NT2/D1 (cell line): Measurements from ENCODE around the gene EN2.
A peak's percentile ranks its signal among the peaks of the same experiment; 100 is the strongest.

Experiments
- DNase-seq: peaks from one replicate; pipeline ENCODE4 v3.0.0-alpha.2; 2011; ENCODE audit warnings: low read depth, low spot score
- H3K27me3 ChIP-seq: 2 replicates; pipeline ENCODE4 v1.6.0; 2011; ENCODE audit warnings: mild to moderate bottlenecking; ENCODE audit not compliant: insufficient read length, insufficient read depth
- H3K36me3 ChIP-seq: 2 replicates; pipeline ENCODE4 v1.6.1; 2011; ENCODE audit warnings: mild to moderate bottlenecking, low read length, mixed read lengths; ENCODE audit not compliant: insufficient read depth, insufficient read length
- H3K4me1 ChIP-seq: 2 replicates; pipeline ENCODE4 v1.5.1; 2011; ENCODE audit not compliant: insufficient read depth, insufficient read length
- H3K4me3 ChIP-seq: 2 replicates; pipeline ENCODE4 v1.5.1; 2011; ENCODE audit warnings: low read depth; ENCODE audit not compliant: insufficient read length
- H3K9ac ChIP-seq: 2 replicates; pipeline ENCODE4 v1.6.0; 2011; ENCODE audit warnings: low read depth; ENCODE audit not compliant: insufficient read length
- H3K9me3 ChIP-seq: 2 replicates; pipeline ENCODE4 v1.5.1; 2011; ENCODE audit warnings: mild to moderate bottlenecking, low read length; ENCODE audit not compliant: insufficient read depth
- SUZ12 ChIP-seq: IDR thresholded peaks from 2 replicates; pipeline ENCODE4 v1.6.1; 2011; ENCODE audit not compliant: insufficient read length, insufficient read depth; ENCODE audit errors: extremely low read depth
- YY1 ChIP-seq: IDR thresholded peaks from 2 replicates; pipeline ENCODE4 v1.6.1; 2011; ENCODE audit not compliant: insufficient read length, insufficient read depth
- ZNF274 ChIP-seq: IDR thresholded peaks from 2 replicates; pipeline ENCODE4 v1.6.1; 2011; ENCODE audit warnings: mild to moderate bottlenecking, low read depth, low read length

Gene EN2

GRCh38 chr7:155477476-155477875, 19.5 kb downstream of the EN2 start:
- no peak for DNase-seq
- TF ChIP-seq ZNF274 (no peak), SUZ12 (no peak), YY1 (no peak)
- peaks cover 74% of the 10 kb centered on the region for H3K27me3 ChIP-seq
- no peak overlapping the region for H3K9ac ChIP-seq
- H3K9me3 ChIP-seq: no peaks in the 10 kb centered on the region
- no peaks in the 10 kb centered on the region for H3K4me1 ChIP-seq
- H3K36me3 ChIP-seq: no peaks in the 10 kb centered on the region
- H3K4me3 ChIP-seq: no peak overlapping the region

- no peak for DNase-seq
Observed at GRCh38 chr7:155481764-155482163, 23.8 kb downstream of the EN2 start.

GRCh38 chr7:155482511-155483183, 24.7 kb downstream of the EN2 start:
- no peak for TF ChIP-seq YY1
- no peak for TF ChIP-seq ZNF274
- no peak for TF ChIP-seq SUZ12
- Histone ChIP-seq H3K4me3 (no peak overlapping the region), H3K9me3 (no peaks in the 10 kb centered on the region), H3K4me1 (peaks cover 9% of the 10 kb centered on the region), H3K36me3 (no peaks in the 10 kb centered on the region), H3K9ac (peak overlapping the region; percentile 9), H3K27me3 (peaks cover 74% of the 10 kb centered on the region)
- no peak for DNase-seq

More at GRCh38 chr7:155481764-155482163, 23.8 kb downstream of the EN2 start:
- no peak for TF ChIP-seq ZNF274
- Histone ChIP-seq H3K27me3 (peaks cover 74% of the 10 kb centered on the region), H3K9ac (no peak overlapping the region), H3K4me1 (peaks cover 9% of the 10 kb centered on the region), H3K9me3 (no peaks in the 10 kb centered on the region), H3K4me3 (no peak overlapping the region), H3K36me3 (no peaks in the 10 kb centered on the region)

GRCh38 chr7:155483245-155483644, 25.3 kb downstream of the EN2 start:
- Histone ChIP-seq H3K36me3 (no peaks in the 10 kb centered on the region), H3K4me1 (peaks cover 11% of the 10 kb centered on the region), H3K4me3 (no peak overlapping the region), H3K9ac (peak overlapping the region; percentile 9), H3K27me3 (peaks cover 74% of the 10 kb centered on the region), H3K9me3 (no peaks in the 10 kb centered on the region)
- no peak for DNase-seq
- TF ChIP-seq ZNF274: no peak
- no peak for TF ChIP-seq SUZ12
- TF ChIP-seq YY1: no peak

GRCh38 chr7:155483868-155484325, 26.0 kb downstream of the EN2 start:
- no peak for DNase-seq
- peaks cover 80% of the 10 kb centered on the region for H3K27me3 ChIP-seq
- H3K36me3 ChIP-seq: no peaks in the 10 kb centered on the region
- H3K9me3 ChIP-seq: no peaks in the 10 kb centered on the region
- no peak overlapping the region for H3K4me3 ChIP-seq
- no peak overlapping the region for H3K9ac ChIP-seq
- H3K4me1 ChIP-seq: peaks cover 11% of the 10 kb centered on the region
- TF ChIP-seq SUZ12: no peak
- TF ChIP-seq ZNF274: no peak
- no peak for TF ChIP-seq YY1

GRCh38 chr7:155484483-155485399, 26.8 kb downstream of the EN2 start:
- TF ChIP-seq YY1 (no peak), SUZ12 (no peak), ZNF274 (no peak)
- peaks cover 15% of the 10 kb centered on the region for H3K4me1 ChIP-seq
- no peaks in the 10 kb centered on the region for H3K9me3 ChIP-seq
- DNase-seq: no peak
- no peak overlapping the region for H3K9ac ChIP-seq
- no peak overlapping the region for H3K4me3 ChIP-seq
- peaks cover 88% of the 10 kb centered on the region for H3K27me3 ChIP-seq
- no peaks in the 10 kb centered on the region for H3K36me3 ChIP-seq

- Histone ChIP-seq H3K9me3 (no peaks in the 10 kb centered on the region), H3K27me3 (peaks cover 94% of the 10 kb centered on the region), H3K4me3 (no peak overlapping the region), H3K4me1 (peaks cover 15% of the 10 kb centered on the region), H3K36me3 (no peaks in the 10 kb centered on the region), H3K9ac (no peak overlapping the region)
- TF ChIP-seq SUZ12: no peak
- no peak for TF ChIP-seq ZNF274
- TF ChIP-seq YY1: no peak
- DNase-seq: no peak
Observed at GRCh38 chr7:155486783-155487508, 29.0 kb downstream of the EN2 start.
